K562 (cell line): ENCODE measurements around the gene NYNRIN. TPM values are rescaled to one million over a fixed set of nuclear protein-coding genes. Genes with fewer than 3 reads are reported as not detected.

ENCODE experiments used
- MEF2A ChIP-seq: IDR thresholded peaks from 2 replicates; pipeline ENCODE4 v1.6.1; 2011; ENCODE audit warnings: low read depth, mild to moderate bottlenecking, low read length, moderate library complexity; ENCODE audit not compliant: control insufficient read depth
- POLR2A ChIP-seq: fragments of 450-650 bp; conservative IDR thresholded peaks from 2 replicates; pipeline ENCODE4 v1.6.1; 2016
- RBM25 ChIP-seq: fragments of 200-400 bp; formaldehyde crosslinking; IDR thresholded peaks from 2 replicates; pipeline ENCODE4 v1.6.1; 2018; ENCODE audit warnings: low read length, low read depth, moderate library complexity; ENCODE audit not compliant: severe bottlenecking
- SIN3A ChIP-seq, 2 experiments: fragments of 150-350 bp in 1 of 2; IDR thresholded peaks; 2 replicates each; pipeline ENCODE4 v1.6.1; 2011 to 2016; ENCODE audit warnings: borderline replicate concordance in 2 of 2, low read depth in 2 of 2, low read length in 2 of 2, mild to moderate bottlenecking in 2 of 2, moderate library complexity in 2 of 2; ENCODE audit not compliant: control insufficient read depth in 1 of 2
- TOE1 ChIP-seq, 2 experiments: fragments of 450-650 bp in 1 of 2; sonication (generic) in 1 of 2; formaldehyde crosslinking in 1 of 2; IDR thresholded peaks; 2 replicates each; pipeline versions ENCODE4 v1.7.1 to v1.8.0; 2016 to 2022; ENCODE audit warnings: borderline replicate concordance in 2 of 2, mild to moderate bottlenecking in 2 of 2, antibody characterized with exemption in 1 of 2, inconsistent platforms in 1 of 2, low read depth in 1 of 2, missing genetic modification reagents in 1 of 2, moderate library complexity in 1 of 2
- ZNF217 ChIP-seq: sonication (generic); formaldehyde crosslinking; IDR thresholded peaks from 2 replicates; pipeline ENCODE4 v1.8.0; 2022; ENCODE audit warnings: mild to moderate bottlenecking, missing genetic modification reagents
- polyA plus RNA-seq, 8 experiments: library from polyadenylated mRNA; depleted of rRNA in 4 of 8; stranded (reverse) in 5 of 8; unstranded in 3 of 8; fragments of >200 nt; fragmentation: Nextera tagmentation in 2 of 8; fragmentation: Illumina TruSeq in 1 of 8; extraction: Ambion mirVana in 2 of 8; extraction: Trizol in 1 of 8; gene quantifications; 2 replicates each; pipeline versions ENCODE4 v1.2.1 to v1.2.3, GENCODE V29; 2011 to 2014; ENCODE audit warnings: inconsistent platforms in 1 of 8, missing spikeins in 1 of 8
- total RNA-seq, 7 experiments: library from RNA; depleted of rRNA in 6 of 7; stranded (reverse); fragments of >200 nt in 6 of 7; fragmentation: Illumina TruSeq in 2 of 7; extraction: Trizol in 2 of 7; gene quantifications; 2 replicates each; pipeline versions ENCODE4 v1.2.1 to v1.2.3, GENCODE V29; 2011 to 2021; ENCODE audit warnings: low replicate concordance in 1 of 7
- TF ChIP-seq, protein P1 (sequence below), 2 experiments: fragments of 450-650 bp; conservative IDR thresholded peaks; 2 replicates each; pipeline ENCODE4 v1.6.1; 2017; ENCODE audit warnings: mild to moderate bottlenecking in 2 of 2, moderate library complexity in 2 of 2
- TF ChIP-seq, protein P2 (sequence below): fragments of 200-800 bp; sonication (Bioruptor generic); IDR thresholded peaks from 2 replicates; pipeline ENCODE4 v1.6.1; 2017; ENCODE audit warnings: missing genetic modification characterization, missing compliant biosample characterization

The NYNRIN gene
- total and polyA plus RNA-seq, 9 of the 15 experiments (the other 6 are each of a cell fraction or from before 2014, with no cell fraction given), result 0.04 to 1.2 (median 0.28) TPM

DNA sequence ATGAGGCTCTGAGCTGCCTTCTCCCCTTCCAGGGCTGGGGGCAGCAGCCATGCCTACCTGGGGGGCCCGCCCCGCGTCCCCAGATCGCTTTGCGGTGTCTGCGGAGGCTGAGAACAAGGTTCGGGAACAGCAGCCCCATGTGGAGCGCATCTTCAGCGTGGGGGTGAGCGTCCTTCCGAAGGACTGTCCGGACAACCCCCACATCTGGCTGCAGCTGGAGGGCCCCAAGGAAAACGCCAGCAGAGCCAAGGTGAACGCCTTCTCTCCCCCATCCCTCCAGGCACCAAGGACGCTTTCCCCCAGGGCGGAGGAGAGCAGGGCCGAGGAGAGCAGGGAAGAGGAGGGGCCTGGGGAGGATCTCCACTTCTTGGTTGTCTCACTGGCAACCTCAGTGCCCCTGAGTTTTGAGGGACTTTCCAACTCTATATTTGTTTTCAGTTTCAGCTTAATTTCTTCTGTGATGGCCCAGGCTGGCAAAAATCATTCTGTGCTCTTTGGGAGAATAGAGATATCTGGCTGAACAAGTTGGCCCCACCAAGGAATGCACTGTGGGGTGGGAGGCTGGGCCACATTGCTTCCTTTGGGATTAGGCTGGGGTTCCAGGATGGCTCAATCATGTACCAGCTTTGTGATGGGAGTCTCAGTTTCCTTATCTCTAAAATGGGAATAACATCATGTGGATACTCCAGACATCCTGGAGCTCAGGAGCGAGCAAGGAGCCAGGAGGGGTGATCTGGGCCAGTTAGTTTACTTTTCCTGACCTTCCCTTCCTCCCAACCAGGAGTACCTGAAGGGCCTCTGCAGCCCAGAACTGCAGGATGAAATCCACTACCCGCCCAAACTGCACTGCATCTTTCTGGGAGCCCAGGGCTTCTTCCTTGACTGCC, 32.1 kb downstream of the NYNRIN start (continued):
- TF ChIP-seq, protein P1, sequence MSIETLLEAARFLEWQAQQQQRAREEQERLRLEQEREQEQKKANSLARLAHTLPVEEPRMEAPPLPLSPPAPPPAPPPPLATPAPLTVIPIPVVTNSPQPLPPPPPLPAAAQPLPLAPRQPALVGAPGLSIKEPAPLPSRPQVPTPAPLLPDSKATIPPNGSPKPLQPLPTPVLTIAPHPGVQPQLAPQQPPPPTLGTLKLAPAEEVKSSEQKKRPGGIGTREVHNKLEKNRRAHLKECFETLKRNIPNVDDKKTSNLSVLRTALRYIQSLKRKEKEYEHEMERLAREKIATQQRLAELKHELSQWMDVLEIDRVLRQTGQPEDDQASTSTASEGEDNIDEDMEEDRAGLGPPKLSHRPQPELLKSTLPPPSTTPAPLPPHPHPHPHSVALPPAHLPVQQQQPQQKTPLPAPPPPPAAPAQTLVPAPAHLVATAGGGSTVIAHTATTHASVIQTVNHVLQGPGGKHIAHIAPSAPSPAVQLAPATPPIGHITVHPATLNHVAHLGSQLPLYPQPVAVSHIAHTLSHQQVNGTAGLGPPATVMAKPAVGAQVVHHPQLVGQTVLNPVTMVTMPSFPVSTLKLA (conservative IDR thresholded peaks at IDR 0.05), result 0 out of 4 replicates have a peak, but pooled peaks of 1 of the 2 experiments have one; percentile 12
- TF ChIP-seq MEF2A (no peak), SIN3A (IDR thresholded peaks at IDR 0.05; ENCODE audit: borderline replicate concordance in 2 of 2, control insufficient read depth in 1 of 2, low read depth in 2 of 2, low read length in 2 of 2) (0 out of 4 replicates have a peak, but pooled peaks of 1 of the 2 experiments have one; percentile 30), RBM25 (peak; percentile 58), TOE1 (IDR thresholded peaks at IDR 0.05; ENCODE audit: borderline replicate concordance) (0 out of 2 replicates have a peak, but pooled peaks have one; percentile 24), TOE1 (CRISPR knock-in tag; IDR thresholded peaks at IDR 0.05; ENCODE audit: borderline replicate concordance, low read depth) (no peak), ZNF217 (CRISPR knock-in tag) (no peak), POLR2A (0 out of 2 replicates have a peak, but pooled peaks have one; percentile 17)
- TF ChIP-seq, protein P2, sequence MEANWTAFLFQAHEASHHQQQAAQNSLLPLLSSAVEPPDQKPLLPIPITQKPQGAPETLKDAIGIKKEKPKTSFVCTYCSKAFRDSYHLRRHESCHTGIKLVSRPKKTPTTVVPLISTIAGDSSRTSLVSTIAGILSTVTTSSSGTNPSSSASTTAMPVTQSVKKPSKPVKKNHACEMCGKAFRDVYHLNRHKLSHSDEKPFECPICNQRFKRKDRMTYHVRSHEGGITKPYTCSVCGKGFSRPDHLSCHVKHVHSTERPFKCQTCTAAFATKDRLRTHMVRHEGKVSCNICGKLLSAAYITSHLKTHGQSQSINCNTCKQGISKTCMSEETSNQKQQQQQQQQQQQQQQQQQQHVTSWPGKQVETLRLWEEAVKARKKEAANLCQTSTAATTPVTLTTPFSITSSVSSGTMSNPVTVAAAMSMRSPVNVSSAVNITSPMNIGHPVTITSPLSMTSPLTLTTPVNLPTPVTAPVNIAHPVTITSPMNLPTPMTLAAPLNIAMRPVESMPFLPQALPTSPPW (CRISPR knock-in tag), result 0 out of 2 replicates have a peak, but pooled peaks have one; percentile 1
- TF ChIP-seq, all 486 proteins: peak for 13
